HG03571 (cell line): Measurements from ENCODE around the gene NFIC.
"Not testable (repeated sequence)": the region's sequence is repeated elsewhere in the genome, so short reads cannot be mapped to it uniquely, and the experiment has no call there.

Source experiments
- ATAC-seq: cut with Tn5 transposase; IDR thresholded peaks from one replicate; pipeline ENCODE4 v1.9.1; 2021; ENCODE audit not compliant: unreplicated experiment

NFIC gene

GRCh38 chr19:3448616-3449334, 82.4 kb downstream of the NFIC start:
- ATAC-seq, result no peak

- no peak for ATAC-seq
Observed at GRCh38 chr19:3450796-3451411, 84.5 kb downstream of the NFIC start.

GRCh38 chr19:3451451-3451866, 85.1 kb downstream of the NFIC start:
- ATAC-seq, result no peak

- ATAC-seq, result no peak
Observed at GRCh38 chr19:3452171-3452941, 86.0 kb downstream of the NFIC start.

- not testable (repeated sequence) for ATAC-seq
Observed at GRCh38 chr19:3452942-3453214, 86.5 kb downstream of the NFIC start.

GRCh38 chr19:3453840-3454239, 87.5 kb downstream of the NFIC start:
- ATAC-seq, result no peak

GRCh38 chr19:3454656-3455392, 88.4 kb downstream of the NFIC start:
- no peak for ATAC-seq

- ATAC-seq, result no peak
Observed at GRCh38 chr19:3455393-3455955, 89.1 kb downstream of the NFIC start.

- ATAC-seq, result no peak
Observed at GRCh38 chr19:3455960-3456601, 89.7 kb downstream of the NFIC start.

GRCh38 chr19:3456925-3457527, 90.6 kb downstream of the NFIC start:
- no peak for ATAC-seq

- no peak for ATAC-seq
Observed at GRCh38 chr19:3457528-3458228, 91.3 kb downstream of the NFIC start.

- ATAC-seq, result no peak
Observed at GRCh38 chr19:3458229-3459088, 92.1 kb downstream of the NFIC start.

GRCh38 chr19:3459089-3459881, 92.9 kb downstream of the NFIC start:
- ATAC-seq, result no peak

- no peak for ATAC-seq
Observed at GRCh38 chr19:3459965-3460582, 93.7 kb downstream of the NFIC start.

- no peak for ATAC-seq
Observed at GRCh38 chr19:3462991-3463713, 96.8 kb downstream of the NFIC start.

GRCh38 chr19:3463714-3464586, 97.6 kb downstream of the NFIC start:
- ATAC-seq, result no peak
